Stimulated activated CD4-positive, alpha-beta T cell treated with anti-CD3 and anti-CD28 coated beads, Interleukin-1b, Interleukin-23, amount 100 ng/mL, for 1 hour (primary cell): ENCODE data around the gene ACSL5.
"Not testable (repeated sequence)": the region's sequence is repeated elsewhere in the genome, so short reads cannot be mapped to it uniquely, and the experiment has no call there.

Experiments
- DNase-seq, 2 donors: peaks; one replicate each; pipeline ENCODE4 v3.0.0-alpha.2; 2020; ENCODE audit warnings: low read depth in 2 of 2

Gene ACSL5

GRCh38 chr10:112464074-112464473 lies 90.2 kb downstream of the ACSL5 start:
- not testable (repeated sequence) for DNase-seq

- DNase-seq: no peak
Measured at GRCh38 chr10:112465299-112465883, 91.5 kb downstream of the ACSL5 start.

- no peak for DNase-seq
Measured at GRCh38 chr10:112466802-112467201, 92.9 kb downstream of the ACSL5 start.

- no peak for DNase-seq
Measured at GRCh38 chr10:112467541-112468075, 93.7 kb downstream of the ACSL5 start.

GRCh38 chr10:112471878-112472487 lies 98.1 kb downstream of the ACSL5 start:
- DNase-seq: no peak

- DNase-seq: no peak
Measured at GRCh38 chr10:112475575-112476218, 101.8 kb downstream of the ACSL5 start.
